Epidermal melanocyte (primary cell): ENCODE measurements around the gene USP6.
"Not testable (repeated sequence)": the region's sequence is repeated elsewhere in the genome, so short reads cannot be mapped to it uniquely, and the experiment has no call there.

Source experiments
- DNase-seq: peaks from one replicate; pipeline ENCODE4 v3.0.0; 2011; ENCODE audit warnings: low spot score; ENCODE audit not compliant: insufficient read length

Gene USP6

DNA sequence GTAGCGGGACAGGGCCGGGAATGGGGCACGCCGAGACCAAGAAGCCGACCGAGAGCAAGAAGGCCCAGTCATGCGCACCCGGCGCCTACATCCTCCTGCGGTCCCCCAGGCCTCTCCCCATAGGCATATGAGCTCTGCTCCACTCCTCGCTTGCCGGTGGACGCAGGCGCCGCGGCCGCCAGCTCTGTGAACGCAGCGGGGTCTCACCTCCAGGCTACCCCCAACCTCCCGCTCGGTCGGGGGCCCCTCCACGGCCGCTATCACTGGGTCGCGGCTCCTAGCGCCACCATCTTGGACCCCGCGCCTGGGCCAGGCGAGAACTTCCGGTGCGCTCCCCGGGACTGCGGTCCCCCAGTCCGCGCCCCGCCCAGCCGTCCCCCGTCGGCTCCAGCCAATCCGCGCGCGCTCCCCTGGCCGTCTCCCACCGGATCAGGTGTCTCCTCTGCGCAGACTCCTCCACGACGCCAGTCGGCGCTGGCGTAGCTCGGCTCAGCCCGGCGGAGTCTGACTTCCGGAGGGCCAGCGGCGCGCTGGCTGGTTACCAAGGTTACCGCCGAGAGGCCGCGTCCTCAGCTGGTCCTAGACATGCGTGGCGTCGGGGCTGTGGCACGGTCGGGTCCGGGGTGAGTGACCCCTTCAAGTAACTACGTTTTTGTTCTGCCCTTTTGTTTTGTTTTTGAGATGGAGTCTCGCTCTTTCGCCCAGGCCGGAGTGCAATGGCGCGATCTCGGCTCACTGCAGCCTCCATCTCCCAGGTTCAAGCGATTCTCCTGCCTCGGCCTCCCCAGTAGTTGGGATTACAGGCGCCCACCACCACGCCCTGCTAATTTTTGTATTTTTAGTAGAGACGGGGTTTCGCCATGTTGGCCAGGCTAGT, 75.9 kb downstream of the USP6 start, which contains the start of gene ZNF594:
Gene ZNF594, minus strand, starts transcription at position 328 of the 877 bp plus-strand sequence. CDS start 7,612 bp downstream, outside the sequence.
- peak; percentile 92 for DNase-seq

DNA sequence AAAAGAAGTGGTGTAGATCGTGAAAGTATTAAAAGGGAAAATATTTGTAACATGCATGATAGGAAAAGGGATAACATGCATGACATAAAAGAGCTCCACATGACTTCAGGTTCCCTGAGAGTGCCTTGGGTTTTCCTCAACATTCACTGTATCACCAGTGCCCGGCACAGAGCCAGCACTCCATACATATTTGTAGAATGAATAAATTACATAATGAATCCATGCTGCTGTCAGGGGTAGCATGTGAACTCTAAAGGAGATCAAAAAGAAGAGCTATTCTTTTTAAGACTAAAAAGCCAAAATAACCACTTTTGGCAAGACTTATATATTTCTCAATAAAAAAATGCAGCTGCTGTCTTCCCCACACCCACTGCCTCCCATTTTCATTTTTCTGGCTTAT, 78.5 kb downstream of the USP6 start:
- DNase-seq, result no peak

DNA sequence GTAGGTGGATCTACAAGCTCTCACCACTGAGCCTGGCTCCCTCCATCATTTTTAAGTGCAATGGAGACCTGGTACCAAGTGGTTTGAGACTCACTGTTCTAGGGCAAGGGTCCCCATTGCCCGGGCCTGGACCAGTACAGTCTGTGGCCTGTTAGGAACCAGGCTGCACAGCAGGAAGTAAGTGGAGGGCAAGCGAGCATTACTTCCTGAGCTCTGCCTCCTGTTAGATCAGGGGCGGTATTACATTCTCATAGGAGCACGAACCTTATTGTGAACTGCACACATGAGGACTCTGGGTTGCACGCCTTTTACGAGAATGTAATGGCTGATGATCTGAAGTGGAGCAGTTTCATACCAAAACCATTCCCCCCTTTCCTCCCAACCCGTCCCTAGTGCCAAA, 82.6 kb downstream of the USP6 start:
- DNase-seq, result no peak

DNA sequence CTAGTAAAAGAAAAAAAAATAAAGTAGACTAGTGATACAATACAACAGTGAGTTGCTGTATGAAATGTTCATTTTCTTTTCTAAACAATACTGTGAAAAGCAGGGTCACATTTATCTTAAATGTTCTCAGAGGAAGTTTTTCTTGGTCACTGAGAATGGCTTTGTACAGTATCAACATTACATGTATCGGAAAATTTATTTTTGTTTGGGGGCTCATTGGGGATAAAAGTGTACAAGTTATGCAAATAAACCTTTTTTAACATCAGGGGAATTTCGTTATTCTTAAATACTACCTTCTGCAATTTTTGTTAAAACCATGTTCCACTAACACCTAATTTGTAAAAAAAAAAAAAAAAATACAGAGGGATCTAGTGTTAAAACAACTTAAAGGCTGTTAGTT, 84.5 kb downstream of the USP6 start:
- DNase-seq, result no peak

DNA sequence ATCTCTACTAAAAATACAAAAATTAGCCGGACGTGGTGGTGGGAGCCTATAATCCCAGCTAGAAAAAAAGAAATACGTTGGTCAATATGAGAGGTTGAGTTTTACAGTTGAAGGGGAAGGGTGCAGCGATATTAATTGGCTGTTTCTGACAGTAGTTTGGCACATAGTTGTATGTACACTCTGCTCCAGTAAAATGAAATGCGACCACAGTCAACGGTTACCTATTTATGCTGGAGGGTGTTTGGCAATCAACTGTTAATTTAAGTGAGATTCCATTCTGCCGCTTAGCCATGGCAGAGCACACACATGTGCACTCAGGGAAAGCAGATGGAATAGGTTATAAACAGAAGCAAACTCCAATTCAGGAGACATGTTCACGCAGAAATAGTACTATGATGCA, 85.2 kb downstream of the USP6 start:
- DNase-seq, result no peak

DNA sequence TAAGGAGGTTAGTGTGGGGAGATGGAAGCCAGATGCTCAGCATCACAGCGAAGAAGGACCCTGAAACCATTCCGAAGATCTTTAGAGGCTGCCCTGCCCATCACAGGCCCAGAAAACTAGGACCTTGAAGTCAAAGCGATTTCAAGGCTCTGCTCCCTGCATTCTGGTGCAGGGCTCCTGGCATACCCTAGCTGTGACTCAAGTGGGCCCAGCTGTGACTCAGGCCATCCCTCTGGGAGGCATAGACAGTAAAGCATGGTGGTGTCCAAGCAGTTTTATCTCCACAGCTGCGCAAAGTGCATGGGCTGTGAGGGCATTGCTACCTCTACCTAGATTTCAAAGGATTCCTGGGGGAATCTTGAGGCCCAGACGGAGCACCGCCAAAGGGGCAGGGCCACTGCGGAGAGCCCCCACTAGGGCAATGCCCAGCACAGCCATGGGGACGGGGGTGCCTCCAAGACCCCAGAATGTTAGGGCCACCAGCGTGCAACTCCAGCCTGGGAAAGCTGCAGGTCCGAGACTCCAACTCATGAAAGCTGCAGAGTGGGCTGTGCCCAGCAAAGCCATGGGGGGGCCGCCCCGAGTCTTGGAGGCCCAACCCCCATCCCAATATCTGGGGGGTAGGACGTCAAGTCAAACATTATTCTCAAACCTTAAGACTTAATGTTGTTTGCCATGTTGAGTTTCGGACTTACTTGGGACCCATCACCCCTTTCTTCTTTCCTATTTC, 87.5 kb downstream of the USP6 start:
- no peak for DNase-seq

DNA sequence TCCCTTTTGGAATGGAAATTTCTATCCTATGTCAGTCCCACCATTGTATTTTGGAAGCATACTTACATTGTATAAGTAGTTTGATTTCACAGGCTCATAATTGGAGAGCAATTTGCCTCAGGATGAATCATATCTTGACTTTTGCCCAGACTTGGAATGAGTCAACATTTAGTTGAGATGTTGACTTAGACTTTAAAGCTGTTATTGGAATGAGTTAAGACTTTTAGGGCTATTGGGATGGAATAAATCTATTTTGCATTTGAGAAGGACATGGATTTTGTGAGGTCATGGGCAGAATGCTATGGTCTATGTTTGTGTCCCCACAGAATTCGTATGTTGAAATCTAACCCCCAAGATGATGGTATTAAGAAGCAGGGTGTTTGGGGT, 88.1 kb downstream of the USP6 start:
- DNase-seq, result no peak

DNA sequence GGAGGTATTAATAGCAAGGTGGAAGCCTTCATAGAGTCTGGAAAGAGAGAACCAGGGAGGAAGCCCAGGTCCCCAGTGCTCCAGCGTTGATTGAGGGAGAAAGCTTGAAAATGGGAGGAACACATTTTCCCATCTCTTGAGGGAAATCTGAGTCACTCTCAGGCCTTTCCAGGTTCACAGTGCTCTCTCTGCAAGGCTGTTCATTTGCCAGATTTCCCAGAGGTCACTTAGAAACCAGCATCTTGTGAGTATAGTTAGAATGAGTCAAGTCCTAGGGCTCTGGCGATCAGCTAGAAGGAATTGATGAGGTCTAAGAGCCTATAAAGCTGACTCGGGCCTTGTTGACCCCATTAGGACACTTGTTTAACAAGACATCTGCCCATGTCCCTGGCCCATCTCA, 93.6 kb downstream of the USP6 start:
- DNase-seq, result no peak

DNA sequence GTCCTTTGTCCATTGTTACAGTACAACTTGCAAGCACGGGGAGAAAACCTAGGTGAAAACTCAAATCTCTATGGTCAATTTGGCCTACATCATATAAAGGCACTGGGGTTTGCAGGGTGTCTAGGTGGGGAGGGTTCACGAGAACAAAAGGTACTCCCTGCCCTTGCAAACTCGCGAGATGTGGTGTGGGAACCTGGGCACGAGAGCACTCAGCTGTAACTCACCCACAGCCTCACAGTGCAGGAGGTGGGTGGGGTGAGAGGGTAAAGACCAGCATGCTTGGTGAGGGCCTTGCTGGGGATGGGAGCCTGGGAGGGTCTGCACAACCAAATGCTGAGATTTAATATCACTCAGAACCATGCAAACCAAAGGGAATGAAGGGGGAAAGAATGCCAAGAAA, 94.3 kb downstream of the USP6 start:
- no peak for DNase-seq

DNA sequence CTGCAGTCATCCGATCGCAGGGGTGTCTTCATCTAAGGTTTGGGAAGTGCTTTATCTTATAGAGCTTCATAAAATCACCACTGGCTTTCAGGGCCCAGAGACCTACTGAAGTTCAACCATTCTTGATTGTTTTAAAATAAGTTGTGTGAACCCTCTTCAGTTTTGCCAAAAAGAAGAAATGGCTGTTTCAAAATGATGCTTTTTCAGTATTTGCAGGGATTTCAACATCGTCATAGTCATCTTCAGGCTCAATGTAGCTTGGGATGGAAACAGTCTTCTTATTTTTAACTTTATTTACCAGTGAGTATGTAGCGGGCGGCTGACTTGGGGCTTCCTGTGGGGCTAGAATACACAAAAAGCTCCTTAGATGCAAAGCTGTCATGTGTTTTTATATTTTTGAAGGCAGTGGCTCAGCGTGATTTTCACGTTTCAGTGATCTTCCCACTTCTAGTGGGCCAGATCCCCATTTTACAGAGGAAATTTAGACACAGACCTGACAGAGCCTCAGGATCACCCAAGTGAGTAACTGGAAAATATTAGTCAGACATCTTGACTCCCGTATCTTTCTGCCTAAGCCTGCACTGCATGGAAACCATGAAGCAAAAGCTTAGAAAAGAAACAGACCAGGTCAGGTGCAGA, 94.9 kb downstream of the USP6 start:
- DNase-seq, result no peak

DNA sequence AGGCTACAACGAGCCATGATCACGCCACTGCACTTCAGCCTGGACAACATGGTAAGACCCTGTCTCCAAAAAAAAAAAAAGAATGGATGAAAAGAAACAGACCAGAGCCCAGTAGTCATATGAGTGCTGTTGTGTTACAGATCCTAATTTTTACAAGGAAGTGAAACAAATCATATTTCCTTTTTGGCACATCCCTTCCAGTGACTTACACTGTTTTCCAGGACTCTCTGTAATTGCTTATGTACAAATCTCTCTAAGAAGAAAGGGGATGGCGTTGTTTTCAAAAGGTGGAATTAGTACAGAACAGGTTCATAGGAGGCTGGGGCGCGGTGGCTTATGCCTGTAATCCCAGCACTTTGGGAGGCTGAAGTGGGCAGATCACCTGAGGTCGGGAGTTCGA, 95.6 kb downstream of the USP6 start:
- DNase-seq, result no peak

DNA sequence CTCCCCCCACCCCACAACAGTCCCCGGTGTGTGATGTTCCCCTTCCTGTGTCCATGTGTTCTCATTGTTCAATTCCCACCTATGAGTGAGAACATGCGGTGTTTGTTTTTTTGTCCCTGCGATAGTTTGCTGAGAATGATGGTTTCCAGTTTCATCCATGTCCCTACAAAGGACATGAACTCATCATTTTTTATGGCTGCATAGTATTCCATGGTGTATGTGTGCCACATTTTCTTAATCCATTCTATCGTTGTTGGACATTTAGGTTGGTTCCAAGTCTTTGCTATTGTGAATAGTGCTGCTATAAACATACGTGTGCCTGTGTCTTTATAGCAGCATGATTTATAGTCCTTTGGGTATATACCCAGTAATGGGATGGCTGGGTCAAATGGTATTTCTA, 101.7 kb downstream of the USP6 start:
- DNase-seq, result not testable (repeated sequence)

DNA sequence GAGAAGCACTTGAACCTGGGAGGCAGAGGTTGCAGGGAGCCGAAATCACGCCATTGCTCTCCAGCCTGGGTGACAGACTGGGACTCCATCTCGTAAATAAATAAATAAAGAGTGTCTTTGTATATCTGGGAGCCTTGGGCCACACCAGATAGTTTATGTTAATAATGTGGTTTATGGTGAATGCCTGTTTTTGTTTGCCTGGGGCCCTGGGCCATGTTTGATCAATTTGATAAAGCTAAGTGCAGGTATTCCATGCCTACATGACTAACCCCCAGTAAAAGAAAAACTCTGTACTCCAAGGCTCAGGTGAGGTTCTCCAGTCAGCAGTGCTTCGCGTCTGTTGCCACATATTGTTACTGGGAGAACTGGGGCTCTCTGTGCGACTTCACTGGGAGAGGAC, 103.7 kb downstream of the USP6 start:
- no peak for DNase-seq

DNA sequence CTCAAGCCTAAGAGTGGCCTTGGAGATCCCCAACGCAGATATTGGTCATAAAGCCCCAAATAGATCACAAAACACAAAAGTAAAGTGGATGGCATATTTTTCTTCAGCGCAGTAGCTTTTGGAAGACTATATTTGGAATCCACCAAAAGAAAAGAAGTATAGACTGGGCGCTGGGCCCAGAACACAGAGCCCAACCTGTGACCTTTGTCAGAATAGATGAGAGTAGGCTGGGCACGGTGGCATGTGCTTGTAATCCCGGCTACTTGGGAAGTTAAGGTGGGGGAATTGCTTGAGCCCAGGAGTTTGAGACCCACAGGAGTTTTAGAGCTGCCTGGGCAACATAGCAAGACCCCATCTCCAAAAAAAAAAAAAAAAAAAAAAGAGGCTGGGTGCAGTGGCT, 104.2 kb downstream of the USP6 start:
- no peak for DNase-seq

DNA sequence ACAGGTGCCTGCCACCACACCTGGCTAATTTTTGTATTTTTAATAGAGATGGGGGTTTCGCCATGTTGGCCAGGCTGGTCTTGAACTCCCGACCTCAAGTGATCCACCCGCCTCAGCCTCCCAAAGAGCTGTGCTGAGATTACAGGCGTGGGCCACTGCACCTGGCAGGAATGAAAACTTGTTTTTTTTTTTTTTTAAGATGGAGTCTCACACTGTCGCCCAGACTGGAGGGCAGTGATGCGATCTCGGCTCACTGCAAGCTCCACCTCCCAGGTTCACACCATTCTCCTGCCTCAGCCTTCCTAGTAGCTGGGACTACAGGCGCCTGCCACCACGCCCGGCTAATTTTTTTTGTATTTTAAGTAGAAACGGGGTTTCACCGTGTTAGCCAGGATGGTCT, 106.1 kb downstream of the USP6 start:
- not testable (repeated sequence) for DNase-seq
